Vagina (tissue), 2 donors: ENCODE results near the gene MIS18A.

ENCODE experiments used
- POLR2A ChIP-seq, 2 donors: fragments of 450-650 bp; IDR thresholded peaks; one replicate each; pipeline ENCODE4 v1.6.1; 2017; ENCODE audit warnings: antibody characterized with exemption in 2 of 2, mild to moderate bottlenecking in 2 of 2, moderate library complexity in 2 of 2
- TF ChIP-seq, protein P1 (sequence below), 3 experiments: fragments of 450-650 bp in 2 of 3; fragments of 200-600 bp in 1 of 3; sonication (generic) in 1 of 3; IDR thresholded peaks; one replicate each; pipeline ENCODE4 v1.5.1; 2017 to 2019; ENCODE audit warnings: antibody characterized with exemption in 3 of 3, mild to moderate bottlenecking in 2 of 3, moderate library complexity in 2 of 3

DNA sequence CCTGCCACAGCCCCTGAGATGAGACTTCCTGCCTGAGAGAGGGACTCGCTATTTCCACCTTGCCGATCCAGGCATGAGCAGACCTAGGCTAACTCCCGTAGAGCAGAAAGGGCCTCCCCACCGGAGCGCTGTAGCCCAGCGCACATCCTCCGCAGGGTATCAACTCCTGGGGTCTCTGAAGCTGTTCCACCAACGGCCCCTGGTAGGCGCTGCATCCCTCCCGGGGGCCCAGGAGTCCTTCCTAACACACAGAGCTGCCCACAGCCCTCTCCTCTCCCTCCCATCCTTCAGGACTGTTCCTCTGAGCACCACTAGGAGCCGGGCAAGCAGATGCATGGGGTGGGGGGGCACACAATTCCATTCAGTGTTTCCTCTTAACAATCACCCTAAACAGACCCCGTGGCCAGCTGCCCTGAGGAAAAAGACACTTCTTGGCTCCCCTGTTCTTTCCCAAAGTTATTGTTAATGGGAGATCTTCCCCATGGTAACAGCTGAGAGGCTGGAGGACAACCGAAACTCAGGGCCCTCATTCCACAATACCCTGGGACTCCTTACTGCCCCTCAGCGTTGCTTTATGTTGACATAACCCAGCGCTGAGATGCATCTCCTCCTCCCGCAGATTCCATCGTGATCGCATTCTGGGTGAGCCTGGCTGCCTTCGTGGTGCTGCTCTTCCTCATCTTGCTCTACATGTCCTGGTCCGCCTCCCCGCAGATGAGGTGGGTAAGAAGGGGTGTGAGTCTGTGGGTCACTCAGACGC lies 27.4 kb upstream of the MIS18A start:
- TF ChIP-seq, protein P1, sequence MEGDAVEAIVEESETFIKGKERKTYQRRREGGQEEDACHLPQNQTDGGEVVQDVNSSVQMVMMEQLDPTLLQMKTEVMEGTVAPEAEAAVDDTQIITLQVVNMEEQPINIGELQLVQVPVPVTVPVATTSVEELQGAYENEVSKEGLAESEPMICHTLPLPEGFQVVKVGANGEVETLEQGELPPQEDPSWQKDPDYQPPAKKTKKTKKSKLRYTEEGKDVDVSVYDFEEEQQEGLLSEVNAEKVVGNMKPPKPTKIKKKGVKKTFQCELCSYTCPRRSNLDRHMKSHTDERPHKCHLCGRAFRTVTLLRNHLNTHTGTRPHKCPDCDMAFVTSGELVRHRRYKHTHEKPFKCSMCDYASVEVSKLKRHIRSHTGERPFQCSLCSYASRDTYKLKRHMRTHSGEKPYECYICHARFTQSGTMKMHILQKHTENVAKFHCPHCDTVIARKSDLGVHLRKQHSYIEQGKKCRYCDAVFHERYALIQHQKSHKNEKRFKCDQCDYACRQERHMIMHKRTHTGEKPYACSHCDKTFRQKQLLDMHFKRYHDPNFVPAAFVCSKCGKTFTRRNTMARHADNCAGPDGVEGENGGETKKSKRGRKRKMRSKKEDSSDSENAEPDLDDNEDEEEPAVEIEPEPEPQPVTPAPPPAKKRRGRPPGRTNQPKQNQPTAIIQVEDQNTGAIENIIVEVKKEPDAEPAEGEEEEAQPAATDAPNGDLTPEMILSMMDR (IDR thresholded peaks at IDR 0.05): no peak
- TF ChIP-seq POLR2A (IDR thresholded peaks at IDR 0.05): no peak
